Uterus (tissue), 4 donors: ENCODE data around the gene TMEM205. TPM values are rescaled to one million over a fixed set of nuclear protein-coding genes. Genes with fewer than 3 reads are reported as not detected.
A peak's percentile ranks its signal among the peaks of the same experiment; 100 is the strongest.
"Not testable (repeated sequence)": the region's sequence is repeated elsewhere in the genome, so short reads cannot be mapped to it uniquely, and the experiment has no call there.

Source experiments
- DNase-seq, 2 donors: peaks; one replicate each; pipeline ENCODE4 v3.0.0-alpha.2; 2019 to 2020
- H3K27ac ChIP-seq, 2 donors: fragments of 200-600 bp; sonication (generic); 1 replicate in 1 of 2; 2 replicates in 1 of 2; pipeline ENCODE4 v1.5.1; 2016 to 2018
- H3K27me3 ChIP-seq, 2 donors: fragments of 200-600 bp; sonication (generic); one replicate each; pipeline ENCODE4 v1.5.1; 2018 to 2019; ENCODE audit warnings: control low read depth in 1 of 2
- H3K36me3 ChIP-seq, 2 donors: fragments of 200-600 bp; sonication (generic); one replicate each; pipeline ENCODE4 v1.5.1; 2019; ENCODE audit warnings: control low read depth in 1 of 2
- H3K4me1 ChIP-seq, 2 donors: fragments of 200-600 bp; sonication (generic); one replicate each; pipeline ENCODE4 v1.5.1; 2018 to 2019; ENCODE audit warnings: control low read depth in 1 of 2
- H3K4me3 ChIP-seq, 2 donors: fragments of 200-600 bp; sonication (generic); 1 replicate in 1 of 2; 2 replicates in 1 of 2; pipeline ENCODE4 v1.5.1; 2018 to 2019; ENCODE audit warnings: mild to moderate bottlenecking in 1 of 2
- H3K9me3 ChIP-seq, 2 donors: fragments of 200-600 bp; sonication (generic); one replicate each; pipeline ENCODE4 v1.5.1; 2019; ENCODE audit warnings: control low read depth in 1 of 2
- POLR2A ChIP-seq, 2 donors: fragments of 450-650 bp; IDR thresholded peaks; one replicate each; pipeline ENCODE4 v1.6.1; 2016; ENCODE audit warnings: antibody characterized with exemption in 2 of 2, mild to moderate bottlenecking in 1 of 2, moderate library complexity in 1 of 2
- intact Hi-C: fragments of 100-400 bp; cut with DNase I; formaldehyde crosslinking; loops from one replicate; pipeline ENCODE4 v1.15.1; 2023; ENCODE audit warnings: low total_unique reads
- total RNA-seq, 4 donors: library from RNA; depleted of rRNA in 3 of 4; stranded (reverse); fragments of >200 nt in 3 of 4; gene quantifications; one replicate each; pipeline versions ENCODE4 v1.1.0 to v1.2.4, GENCODE V29; 2014 to 2023
- TF ChIP-seq, protein P1 (sequence below), 4 experiments: fragments of 200-600 bp in 2 of 4; fragments of 450-650 bp in 2 of 4; sonication (generic) in 2 of 4; IDR thresholded peaks; one replicate each; pipeline ENCODE4 v1.5.1; 2016 to 2019; ENCODE audit warnings: antibody characterized with exemption in 4 of 4, mild to moderate bottlenecking in 2 of 4, moderate library complexity in 1 of 4
- donor health status: DM: yes; HTN: yes; CAD: no.

The TMEM205 gene
- total RNA-seq, 4 donors from 2014 or later: 41.2 to 117 (median 77.4) TPM

DNA sequence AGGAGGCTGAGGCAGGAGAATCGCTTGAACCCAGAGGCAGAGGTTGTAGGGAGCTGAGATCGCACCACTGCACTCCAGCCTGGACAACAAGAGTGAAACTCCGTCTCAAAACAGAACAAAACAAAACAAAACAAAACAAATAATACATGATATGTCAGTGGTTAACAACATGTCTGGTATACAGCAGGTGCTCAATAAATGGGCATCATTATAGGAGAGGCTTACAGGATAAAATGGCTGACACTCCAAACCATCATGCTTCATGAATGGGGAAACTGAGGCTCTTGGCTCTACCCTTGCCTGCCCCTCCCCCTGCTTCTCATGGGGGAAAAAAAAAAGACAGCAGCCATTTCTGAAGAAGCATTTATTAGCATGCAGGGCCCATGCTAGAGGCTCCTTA, 3.6 kb downstream of the TMEM205 start:
- H3K27ac ChIP-seq: no peak overlapping the region

DNA sequence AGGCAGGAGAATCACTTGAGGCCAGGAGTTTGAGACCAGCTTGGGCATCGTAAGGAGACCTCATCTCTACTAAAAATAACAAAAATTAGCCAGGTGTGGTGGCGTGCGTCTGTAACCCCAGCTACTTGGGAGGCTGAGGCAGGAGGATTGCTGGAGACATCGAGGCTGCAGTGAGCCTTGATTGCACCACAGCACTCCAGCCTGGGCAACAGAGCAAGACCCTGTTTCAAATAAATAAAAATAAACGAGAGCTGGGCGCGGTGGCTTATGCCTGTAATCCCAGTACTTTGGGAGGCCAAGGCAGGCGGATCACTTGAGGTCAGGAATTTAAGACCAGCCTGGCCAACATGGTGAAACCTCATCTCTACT, 6.0 kb downstream of the TMEM205 start:
- H3K36me3 ChIP-seq, H3K9me3 ChIP-seq, intact Hi-C loops, DNase-seq, H3K4me1 ChIP-seq, H3K27me3 ChIP-seq: not testable (repeated sequence)
- peak overlapping the region in 1 of 2 donors; percentile 84 for H3K4me3 ChIP-seq
- peak overlapping the region; percentile 83 to 88 for H3K27ac ChIP-seq

More for the DNA sequence above, 3.6 kb downstream of the TMEM205 start:
- H3K4me3 ChIP-seq: no peak overlapping the region
- no peaks in the 10 kb centered on the region for H3K9me3 ChIP-seq
- TF ChIP-seq POLR2A (IDR thresholded peaks at IDR 0.05): no peak
- TF ChIP-seq, protein P1, sequence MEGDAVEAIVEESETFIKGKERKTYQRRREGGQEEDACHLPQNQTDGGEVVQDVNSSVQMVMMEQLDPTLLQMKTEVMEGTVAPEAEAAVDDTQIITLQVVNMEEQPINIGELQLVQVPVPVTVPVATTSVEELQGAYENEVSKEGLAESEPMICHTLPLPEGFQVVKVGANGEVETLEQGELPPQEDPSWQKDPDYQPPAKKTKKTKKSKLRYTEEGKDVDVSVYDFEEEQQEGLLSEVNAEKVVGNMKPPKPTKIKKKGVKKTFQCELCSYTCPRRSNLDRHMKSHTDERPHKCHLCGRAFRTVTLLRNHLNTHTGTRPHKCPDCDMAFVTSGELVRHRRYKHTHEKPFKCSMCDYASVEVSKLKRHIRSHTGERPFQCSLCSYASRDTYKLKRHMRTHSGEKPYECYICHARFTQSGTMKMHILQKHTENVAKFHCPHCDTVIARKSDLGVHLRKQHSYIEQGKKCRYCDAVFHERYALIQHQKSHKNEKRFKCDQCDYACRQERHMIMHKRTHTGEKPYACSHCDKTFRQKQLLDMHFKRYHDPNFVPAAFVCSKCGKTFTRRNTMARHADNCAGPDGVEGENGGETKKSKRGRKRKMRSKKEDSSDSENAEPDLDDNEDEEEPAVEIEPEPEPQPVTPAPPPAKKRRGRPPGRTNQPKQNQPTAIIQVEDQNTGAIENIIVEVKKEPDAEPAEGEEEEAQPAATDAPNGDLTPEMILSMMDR (IDR thresholded peaks at IDR 0.05): no peak
- peaks cover 0 to 9% of the 10 kb centered on the region in 2 donors for H3K4me1 ChIP-seq
- H3K36me3 ChIP-seq: no peaks in the 10 kb centered on the region
- intact Hi-C loops: no loop called here
- H3K27me3 ChIP-seq: no peaks in the 10 kb centered on the region
- DNase-seq: no peak

DNA sequence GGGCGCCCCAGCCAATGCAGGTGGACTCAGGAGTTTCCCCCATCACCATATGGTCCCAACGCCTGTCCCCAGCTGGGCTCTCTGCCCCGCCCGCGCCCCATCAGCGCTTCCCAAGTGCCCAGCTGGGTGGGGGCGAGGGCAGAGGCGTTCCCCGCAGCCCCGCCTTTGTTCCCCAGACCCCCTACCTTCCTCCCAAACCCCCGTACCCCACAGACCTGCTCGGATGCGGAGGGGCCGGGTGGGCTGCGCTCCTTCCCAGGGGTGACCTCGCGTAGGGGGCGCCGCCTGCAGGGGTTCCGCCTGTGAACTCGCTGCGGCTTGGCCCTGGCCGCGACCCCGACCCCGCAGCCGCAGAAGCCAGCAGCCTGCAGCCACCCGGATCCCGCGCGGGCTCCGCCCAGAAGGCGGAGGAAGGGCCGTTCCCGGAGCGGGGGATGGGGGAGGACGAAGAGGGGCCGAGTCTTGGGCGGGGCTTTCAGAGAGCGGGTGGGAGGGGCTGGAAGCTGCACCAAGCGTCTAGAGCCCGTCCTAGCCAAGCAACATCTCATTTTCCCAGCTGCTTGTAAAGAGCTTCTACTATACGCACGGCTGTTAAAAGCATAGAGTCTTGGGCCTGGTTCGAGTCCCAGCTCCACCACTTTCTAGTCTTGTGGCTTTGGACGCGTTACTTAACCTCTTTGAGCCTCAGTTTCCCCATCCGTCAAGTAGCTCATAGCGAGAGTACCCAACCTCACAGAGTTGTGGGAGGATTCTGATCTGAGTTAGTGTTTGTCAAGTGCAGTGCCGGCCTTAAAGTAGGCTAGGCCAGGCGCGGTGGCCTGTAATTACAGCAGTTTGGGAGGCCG, 6.6 kb downstream of the TMEM205 start, which contains the start of gene RAB3D:
Gene RAB3D (minus strand): TSS at position 404 of the 845 bp plus-strand sequence. CDS start 2,258 bp downstream, outside the sequence.
- DNase-seq: peak; percentile 94 to 95
- H3K9me3 ChIP-seq: no peaks in the 10 kb centered on the region
- H3K27ac ChIP-seq: peak within 1 kb of the TSS; percentile 83 to 88
- H3K4me1 ChIP-seq: peaks cover 0 to 3% of the 10 kb centered on the region in 2 donors
- TF ChIP-seq POLR2A (IDR thresholded peaks at IDR 0.05): peak; percentile 35 to 72
- TF ChIP-seq, protein P1 (IDR thresholded peaks at IDR 0.05): peak in 1 of 4 experiments; percentile 6
- no peaks in the 10 kb centered on the region for H3K27me3 ChIP-seq
- no peaks in the 10 kb centered on the region for H3K36me3 ChIP-seq
- intact Hi-C loops: no loop called here
- peak within 1 kb of the TSS; percentile 71 to 84 for H3K4me3 ChIP-seq

DNA sequence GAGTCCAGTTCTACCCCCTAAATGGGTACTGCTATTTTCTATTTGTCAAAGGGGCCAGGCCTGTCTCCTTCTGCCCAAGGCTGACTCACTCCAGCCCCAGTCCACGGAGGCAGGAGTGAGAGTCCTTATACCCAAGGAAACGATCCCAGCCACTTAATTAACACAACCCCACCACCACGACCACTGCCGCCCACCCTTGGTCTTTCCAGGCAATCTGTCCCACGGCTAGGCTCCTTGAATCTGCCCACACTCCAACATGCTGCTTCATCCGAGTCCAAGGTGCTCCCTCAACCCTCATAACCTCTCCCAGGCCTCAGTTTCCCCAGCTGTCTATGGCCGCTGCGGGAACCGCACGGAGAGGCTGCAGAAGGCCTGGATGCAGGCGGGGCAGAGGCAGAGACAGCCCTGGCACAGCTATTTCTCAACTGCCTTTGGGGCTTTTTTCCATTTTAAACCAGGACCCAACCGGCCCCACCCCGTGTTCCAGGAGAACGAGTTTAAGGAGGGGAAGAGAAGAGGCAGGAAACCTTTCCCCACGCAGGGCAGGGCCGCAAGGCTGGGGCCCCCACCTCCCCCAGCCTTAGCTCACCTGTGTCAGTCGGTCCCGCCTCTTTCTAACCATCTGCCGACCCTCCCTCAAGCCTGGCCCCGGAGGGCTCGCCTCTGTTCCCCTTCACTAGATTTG, 7.4 kb downstream of the TMEM205 start:
- peak overlapping the region; percentile 71 to 84 for H3K4me3 ChIP-seq
- DNase-seq: peak in 1 of 2 donors; percentile 37
- peak overlapping the region; percentile 83 to 88 for H3K27ac ChIP-seq
- no peaks in the 10 kb centered on the region for H3K36me3 ChIP-seq
- H3K4me1 ChIP-seq: no peaks in the 10 kb centered on the region
- no peaks in the 10 kb centered on the region for H3K9me3 ChIP-seq
- H3K27me3 ChIP-seq: no peaks in the 10 kb centered on the region
- TF ChIP-seq, protein P1 (IDR thresholded peaks at IDR 0.05): no peak
- no peak for TF ChIP-seq POLR2A (IDR thresholded peaks at IDR 0.05)
- intact Hi-C loops: no loop called here

DNA sequence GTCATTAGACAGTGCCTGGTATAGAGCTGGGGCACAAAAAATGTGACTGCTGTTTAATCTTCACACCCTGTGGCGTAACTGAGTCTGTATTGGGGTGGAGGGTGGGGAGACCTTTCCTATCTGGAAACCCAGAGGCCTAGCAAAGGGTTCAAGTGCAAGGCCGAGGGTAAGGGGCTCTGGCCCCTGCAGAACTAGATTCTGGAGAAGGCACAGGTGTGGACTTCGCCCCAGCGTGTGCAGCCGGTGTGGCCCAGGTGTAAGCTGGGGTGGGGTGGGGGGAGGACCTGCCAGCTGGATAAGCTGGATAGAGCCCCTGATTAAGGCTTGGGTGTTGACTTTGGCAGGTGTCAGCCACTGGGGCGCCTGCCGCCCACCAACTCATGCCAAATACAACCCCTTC, 7.9 kb downstream of the TMEM205 start:
- H3K36me3 ChIP-seq: no peaks in the 10 kb centered on the region

More for the DNA sequence above, 7.9 kb downstream of the TMEM205 start:
- no peak for DNase-seq
- no peaks in the 10 kb centered on the region for H3K4me1 ChIP-seq
- TF ChIP-seq, protein P1 (IDR thresholded peaks at IDR 0.05): no peak
- no peak for TF ChIP-seq POLR2A (IDR thresholded peaks at IDR 0.05)
- H3K27me3 ChIP-seq: no peaks in the 10 kb centered on the region
- no peaks in the 10 kb centered on the region for H3K9me3 ChIP-seq
- intact Hi-C loops: no loop called here
- peak overlapping the region; percentile 83 to 88 for H3K27ac ChIP-seq
- no peak overlapping the region for H3K4me3 ChIP-seq
